HEK293T (cell line): ENCODE measurements around the gene SPOCD1.

Experiments used
- CTCF ChIA-PET: fragments of 350-600 bp; formaldehyde crosslinking; extraction: SDS; loops from one replicate; lab custom pipeline; 2021; ENCODE audit warnings: antibody characterized with exemption, inconsistent platforms; lab: Yijun Ruan, JAX
- POLR2A ChIA-PET: fragments of 350-600 bp; formaldehyde crosslinking; extraction: SDS; loops from one replicate; lab custom pipeline; 2020; ENCODE audit warnings: antibody characterized with exemption, inconsistent platforms; lab: Yijun Ruan, JAX
- DNase-seq: peaks from one replicate; pipeline ENCODE4 v3.0.0; 2012; ENCODE audit warnings: mixed read lengths; ENCODE audit errors: extremely low spot score
- ARNT ChIP-seq: fragments of 450-650 bp; IDR thresholded peaks from 2 replicates; pipeline ENCODE4 v1.6.1; 2017; ENCODE audit warnings: mild to moderate bottlenecking
- BHLHE40 ChIP-seq: fragments of 450-650 bp; IDR thresholded peaks from 2 replicates; pipeline ENCODE4 v1.6.1; 2016; ENCODE audit warnings: mild to moderate bottlenecking, moderate library complexity, borderline replicate concordance
- CTBP1 ChIP-seq: fragments of 450-650 bp; IDR thresholded peaks from 2 replicates; pipeline ENCODE4 v1.6.1; 2016; ENCODE audit warnings: borderline replicate concordance
- ELF4 ChIP-seq: fragments of 450-650 bp; IDR thresholded peaks from 2 replicates; pipeline ENCODE4 v1.6.1; 2017; ENCODE audit warnings: antibody characterized with exemption
- FOXA1 ChIP-seq: fragments of 450-650 bp; IDR thresholded peaks from 2 replicates; pipeline ENCODE4 v1.6.1; 2016; ENCODE audit warnings: mild to moderate bottlenecking
- FOXK2 ChIP-seq: fragments of 450-650 bp; IDR thresholded peaks from 2 replicates; pipeline ENCODE4 v1.6.1; 2016; ENCODE audit warnings: mild to moderate bottlenecking
- FOXM1 ChIP-seq: fragments of 450-650 bp; IDR thresholded peaks from 2 replicates; pipeline ENCODE4 v1.6.1; 2017; ENCODE audit warnings: mild to moderate bottlenecking, borderline replicate concordance
- HDGF ChIP-seq: fragments of 450-650 bp; IDR thresholded peaks from 2 replicates; pipeline ENCODE4 v1.6.1; 2017; ENCODE audit warnings: antibody characterized with exemption, borderline replicate concordance
- L3MBTL2 ChIP-seq: fragments of 450-650 bp; conservative IDR thresholded peaks from 2 replicates; pipeline ENCODE4 v1.6.1; 2016; ENCODE audit warnings: mild to moderate bottlenecking
- LEF1 ChIP-seq: fragments of 450-650 bp; IDR thresholded peaks from 2 replicates; pipeline ENCODE4 v1.6.1; 2017; ENCODE audit warnings: mild to moderate bottlenecking, borderline replicate concordance
- NFRKB ChIP-seq: fragments of 450-650 bp; IDR thresholded peaks from 2 replicates; pipeline ENCODE4 v1.6.1; 2016; ENCODE audit warnings: mild to moderate bottlenecking, moderate library complexity
- SP1 ChIP-seq: fragments of 450-650 bp; IDR thresholded peaks from 2 replicates; pipeline ENCODE4 v1.6.1; 2017
- SUZ12 ChIP-seq: fragments of 450-650 bp; IDR thresholded peaks from 2 replicates; pipeline ENCODE4 v1.6.1; 2016; ENCODE audit warnings: mild to moderate bottlenecking
- TARDBP ChIP-seq: fragments of 450-650 bp; IDR thresholded peaks from 2 replicates; pipeline ENCODE4 v1.6.1; 2016
- ZNF384 ChIP-seq: fragments of 450-650 bp; IDR thresholded peaks from 2 replicates; pipeline ENCODE4 v1.6.1; 2016
- TF ChIP-seq, protein P1 (sequence below): fragments of 450-650 bp; IDR thresholded peaks from 2 replicates; pipeline ENCODE4 v1.6.1; 2016

Gene SPOCD1

DNA sequence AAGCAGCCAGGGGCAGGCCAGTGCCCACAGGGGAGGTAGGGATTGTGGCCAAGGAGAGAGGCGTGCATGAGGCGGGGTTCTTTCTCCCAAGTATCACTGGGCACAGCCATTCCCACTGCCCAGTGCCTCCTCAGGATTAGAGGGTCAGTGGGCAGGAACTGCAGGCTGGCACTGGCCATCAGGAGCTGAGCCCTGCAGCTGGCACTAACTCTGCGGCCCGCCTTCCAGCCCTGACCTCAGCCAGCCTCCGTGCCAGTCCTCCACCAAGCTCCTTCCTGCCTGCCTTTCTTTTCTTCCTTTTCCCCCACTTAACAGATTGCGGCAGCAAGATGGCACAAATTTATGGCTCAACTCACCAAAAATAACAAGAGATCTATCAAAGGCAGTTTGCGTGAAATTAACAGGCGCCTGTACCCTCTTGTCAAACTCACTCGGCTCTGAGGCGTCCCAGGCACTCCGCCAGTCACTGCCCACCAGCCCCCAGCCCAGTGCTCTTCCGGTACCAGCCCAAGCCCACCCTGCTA lies 62.8 kb downstream of the SPOCD1 start:
- DNase-seq, result no peak
- no peak for TF ChIP-seq HDGF
- no peak for TF ChIP-seq FOXA1
- no peak for TF ChIP-seq SP1
- TF ChIP-seq NFRKB, result no peak
- no peak for TF ChIP-seq FOXM1
- TF ChIP-seq, protein P1, sequence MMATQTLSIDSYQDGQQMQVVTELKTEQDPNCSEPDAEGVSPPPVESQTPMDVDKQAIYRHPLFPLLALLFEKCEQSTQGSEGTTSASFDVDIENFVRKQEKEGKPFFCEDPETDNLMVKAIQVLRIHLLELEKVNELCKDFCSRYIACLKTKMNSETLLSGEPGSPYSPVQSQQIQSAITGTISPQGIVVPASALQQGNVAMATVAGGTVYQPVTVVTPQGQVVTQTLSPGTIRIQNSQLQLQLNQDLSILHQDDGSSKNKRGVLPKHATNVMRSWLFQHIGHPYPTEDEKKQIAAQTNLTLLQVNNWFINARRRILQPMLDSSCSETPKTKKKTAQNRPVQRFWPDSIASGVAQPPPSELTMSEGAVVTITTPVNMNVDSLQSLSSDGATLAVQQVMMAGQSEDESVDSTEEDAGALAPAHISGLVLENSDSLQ, result no peak
- TF ChIP-seq CTBP1, result no peak
- no peak for TF ChIP-seq LEF1
- TF ChIP-seq L3MBTL2, result no peak
- TF ChIP-seq ARNT, result no peak
- no peak for TF ChIP-seq ELF4
- no peak for TF ChIP-seq ZNF384
- TF ChIP-seq TARDBP, result no peak
- no peak for TF ChIP-seq SUZ12
- ChIA-PET POLR2A (interaction anchor here (1.6 kb wide), 1 partner anchor 108 kb away, joined by 3 read pairs; the partner anchor contains the start of gene PEF1), CTCF (no interaction called here)

DNA sequence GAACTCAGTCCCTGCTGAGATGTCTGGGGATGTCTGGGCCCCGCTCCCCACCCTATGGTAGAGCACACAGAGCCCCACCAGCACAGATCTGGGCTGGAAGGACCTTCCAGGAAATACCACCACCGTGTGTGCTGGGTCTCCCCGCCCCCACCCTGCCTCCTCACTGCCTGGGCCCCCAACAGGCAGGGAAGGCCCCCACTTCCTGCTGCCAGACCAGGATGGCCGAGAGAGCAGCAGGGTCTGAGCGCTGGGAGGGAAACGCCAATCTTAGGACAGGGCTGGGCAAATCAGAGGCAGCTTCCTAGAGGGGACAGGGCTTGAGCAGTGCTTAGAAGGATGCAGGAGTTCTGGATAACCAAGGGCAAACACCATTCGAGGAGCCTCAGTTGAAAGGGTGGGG lies 63.6 kb downstream of the SPOCD1 start:
- CTCF ChIA-PET, result no interaction called here
- POLR2A ChIA-PET, result no interaction called here
- TF ChIP-seq ELF4 (no peak), HDGF (no peak), NFRKB (no peak), ARNT (no peak), FOXA1 (no peak), L3MBTL2 (no peak), ZNF384 (no peak), BHLHE40 (no peak), LEF1 (no peak), FOXM1 (no peak), SUZ12 (no peak), CTBP1 (no peak), SP1 (no peak), FOXK2 (no peak), TARDBP (no peak)
- TF ChIP-seq, protein P1, result no peak
- DNase-seq, result no peak

DNA sequence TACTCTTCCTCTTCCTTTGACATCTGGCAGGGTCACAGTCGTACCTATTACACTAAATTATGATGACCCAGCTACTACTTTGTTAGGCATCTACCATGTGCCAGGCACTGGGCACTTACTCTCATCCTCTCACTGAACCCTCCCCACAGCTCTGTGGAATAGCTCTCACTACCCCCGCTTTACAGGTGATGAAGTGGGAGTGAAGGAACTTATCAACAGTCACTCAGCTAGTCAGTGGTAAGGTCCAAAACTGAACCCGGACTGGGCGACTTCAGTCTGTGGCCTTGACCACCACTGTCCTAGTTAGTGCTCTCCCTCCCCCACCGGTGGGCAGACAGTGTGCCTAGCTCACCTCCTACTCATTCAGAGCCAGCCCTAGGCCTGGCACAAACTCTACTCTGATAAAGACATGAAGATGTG lies 64.0 kb downstream of the SPOCD1 start:
- no peak for DNase-seq
- TF ChIP-seq ELF4 (no peak), LEF1 (no peak), FOXM1 (no peak), BHLHE40 (no peak), FOXA1 (no peak), ZNF384 (no peak), SUZ12 (no peak), NFRKB (no peak), TARDBP (no peak), HDGF (no peak), L3MBTL2 (no peak), ARNT (no peak)
- TF ChIP-seq, protein P1, result no peak
- POLR2A ChIA-PET, result interaction anchor here (1.6 kb wide), 1 partner anchor 262 kb away, joined by 3 read pairs; the partner anchor contains the start of gene KHDRBS1
- CTCF ChIA-PET, result no interaction called here

DNA sequence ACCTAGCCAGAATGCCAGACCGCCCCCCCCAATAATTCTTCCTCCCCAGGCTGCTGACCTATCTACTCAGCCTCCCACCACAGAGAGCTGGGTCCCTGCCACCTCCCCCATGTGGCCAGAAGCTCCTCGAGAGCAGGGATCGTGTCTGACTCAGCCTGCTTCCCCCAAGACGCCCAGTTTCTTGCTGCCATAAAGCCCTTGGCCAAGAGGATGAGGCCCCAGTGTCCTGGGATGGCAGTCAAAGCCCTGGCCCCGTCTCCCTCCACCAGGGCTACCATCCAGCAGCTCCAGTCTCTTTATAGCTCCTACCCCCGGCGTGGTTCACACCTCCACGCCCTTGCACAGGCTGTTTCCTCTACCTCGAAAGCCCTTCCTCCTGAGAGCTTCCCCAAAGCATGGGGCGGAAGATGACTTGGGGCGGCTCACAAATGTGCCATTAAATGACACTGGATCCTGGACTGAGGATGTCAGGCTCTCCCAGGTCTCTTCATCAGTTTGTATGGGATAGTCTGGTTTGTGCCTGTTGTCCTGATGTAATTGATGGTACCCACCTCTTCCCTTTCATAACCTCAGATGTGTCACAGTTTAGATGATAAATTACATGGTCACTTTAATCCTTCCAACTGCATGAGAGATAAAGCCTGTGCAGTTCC lies 64.8 kb downstream of the SPOCD1 start:
- no peak for DNase-seq
- TF ChIP-seq, protein P1, result peak; percentile 27; the same call in 1 of the 2 replicates
- no peak for TF ChIP-seq NFRKB
- TF ChIP-seq LEF1, result no peak
- ChIA-PET POLR2A (interaction anchor here (1.0 to 1.6 kb wide), 2 partner anchors 14 to 263 kb away, joined by 3 read pairs; partner anchors contain the start of gene KHDRBS1), CTCF (no interaction called here)

DNA sequence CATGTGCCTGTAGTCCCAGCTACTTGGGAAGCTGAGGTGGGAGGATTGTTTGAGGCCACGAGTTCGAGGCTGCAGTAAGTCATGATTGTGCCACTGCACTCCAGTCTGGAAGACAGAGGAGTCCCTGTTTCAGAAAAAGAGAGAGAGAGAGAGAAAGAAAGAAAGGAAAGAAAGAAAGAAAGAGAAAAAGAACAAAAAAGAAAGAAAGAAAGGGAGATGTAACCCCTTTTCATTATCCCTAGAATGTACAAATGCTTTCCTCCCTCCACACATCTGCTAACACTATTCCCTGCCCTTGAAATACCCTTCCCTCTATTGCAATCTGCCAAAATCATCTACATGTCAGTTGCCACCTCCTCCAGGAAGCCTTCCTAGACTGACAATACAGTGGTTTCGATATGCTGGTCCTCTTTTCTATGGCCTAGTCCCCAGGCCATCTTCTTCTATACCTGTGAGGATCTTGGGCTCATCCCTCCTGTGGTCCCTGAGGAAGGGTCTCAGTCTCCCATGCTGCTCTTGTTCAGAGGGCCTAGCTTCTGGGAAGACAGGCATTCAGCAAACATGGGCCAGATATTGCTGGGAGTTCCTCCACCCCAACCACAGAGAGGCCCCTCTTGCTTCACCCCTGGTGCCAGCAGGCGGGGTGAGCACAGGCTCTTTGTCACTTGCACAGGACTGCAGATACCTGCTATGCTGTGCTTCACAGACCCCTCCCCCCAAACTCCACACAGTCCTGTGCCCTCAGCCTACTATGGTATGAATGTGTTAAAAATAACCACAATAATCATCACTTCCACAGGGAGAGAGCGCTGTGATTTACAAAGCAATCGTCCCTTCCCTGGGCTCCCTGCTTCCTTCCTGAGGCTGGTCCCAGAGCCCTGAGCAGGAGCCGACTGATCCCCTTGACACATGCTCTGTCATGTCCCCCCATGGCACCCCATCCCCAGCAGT lies 65.8 kb downstream of the SPOCD1 start:
- ChIA-PET CTCF (interaction anchor here (1.1 to 1.7 kb wide), 2 partner anchors 13 to 39 kb away, joined by 4 to 6 read pairs; no protein-coding TSS in a partner anchor), POLR2A (interaction anchor here (1.0 to 1.6 kb wide), 2 partner anchors 13 to 264 kb away, joined by 3 read pairs; partner anchors contain the start of gene KHDRBS1)

More for the DNA sequence above, 65.8 kb downstream of the SPOCD1 start:
- no peak for TF ChIP-seq NFRKB
- TF ChIP-seq HDGF, result no peak
- TF ChIP-seq FOXM1, result no peak
- no peak for TF ChIP-seq CTBP1
- TF ChIP-seq L3MBTL2, result no peak
- no peak for TF ChIP-seq FOXK2
- TF ChIP-seq BHLHE40, result no peak
- TF ChIP-seq, protein P1, result no peak
- no peak for TF ChIP-seq LEF1
- TF ChIP-seq SP1, result no peak
- TF ChIP-seq ELF4, result no peak
- TF ChIP-seq ARNT, result no peak
- TF ChIP-seq FOXA1, result no peak
- no peak for TF ChIP-seq TARDBP
- TF ChIP-seq SUZ12, result no peak
- TF ChIP-seq ZNF384, result no peak
- DNase-seq, result no peak
